Coronary artery (tissue), 2 donors: ENCODE measurements around the gene LSM12.
"Not testable (repeated sequence)": the region's sequence is repeated elsewhere in the genome, so short reads cannot be mapped to it uniquely, and the experiment has no call there.

ENCODE experiments used
- DNase-seq: peaks from one replicate; pipeline ENCODE4 v3.0.0-alpha.2; 2017; ENCODE audit warnings: low spot score
- H3K27ac ChIP-seq, 2 donors: fragments of 200-600 bp; sonication (generic); one replicate each; pipeline ENCODE4 v1.5.1; 2016 to 2019
- H3K4me3 ChIP-seq: fragments of 200-600 bp; sonication (generic); 2 replicates; pipeline ENCODE4 v1.5.1; 2016; ENCODE audit warnings: mild to moderate bottlenecking, moderate library complexity
- TF ChIP-seq, protein P1 (sequence below): fragments of 200-600 bp; sonication (generic); IDR thresholded peaks from one replicate; pipeline ENCODE4 v1.5.1; 2019; ENCODE audit warnings: antibody characterized with exemption

The LSM12 gene

GRCh38 chr17:44105941-44106340 lies 39.5 kb upstream of the LSM12 start:
- no peak for DNase-seq
- TF ChIP-seq, protein P1, sequence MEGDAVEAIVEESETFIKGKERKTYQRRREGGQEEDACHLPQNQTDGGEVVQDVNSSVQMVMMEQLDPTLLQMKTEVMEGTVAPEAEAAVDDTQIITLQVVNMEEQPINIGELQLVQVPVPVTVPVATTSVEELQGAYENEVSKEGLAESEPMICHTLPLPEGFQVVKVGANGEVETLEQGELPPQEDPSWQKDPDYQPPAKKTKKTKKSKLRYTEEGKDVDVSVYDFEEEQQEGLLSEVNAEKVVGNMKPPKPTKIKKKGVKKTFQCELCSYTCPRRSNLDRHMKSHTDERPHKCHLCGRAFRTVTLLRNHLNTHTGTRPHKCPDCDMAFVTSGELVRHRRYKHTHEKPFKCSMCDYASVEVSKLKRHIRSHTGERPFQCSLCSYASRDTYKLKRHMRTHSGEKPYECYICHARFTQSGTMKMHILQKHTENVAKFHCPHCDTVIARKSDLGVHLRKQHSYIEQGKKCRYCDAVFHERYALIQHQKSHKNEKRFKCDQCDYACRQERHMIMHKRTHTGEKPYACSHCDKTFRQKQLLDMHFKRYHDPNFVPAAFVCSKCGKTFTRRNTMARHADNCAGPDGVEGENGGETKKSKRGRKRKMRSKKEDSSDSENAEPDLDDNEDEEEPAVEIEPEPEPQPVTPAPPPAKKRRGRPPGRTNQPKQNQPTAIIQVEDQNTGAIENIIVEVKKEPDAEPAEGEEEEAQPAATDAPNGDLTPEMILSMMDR: no peak
- Histone ChIP-seq H3K4me3 (no peak overlapping the region), H3K27ac (peak overlapping the region; percentile 36 to 80)

DNA sequence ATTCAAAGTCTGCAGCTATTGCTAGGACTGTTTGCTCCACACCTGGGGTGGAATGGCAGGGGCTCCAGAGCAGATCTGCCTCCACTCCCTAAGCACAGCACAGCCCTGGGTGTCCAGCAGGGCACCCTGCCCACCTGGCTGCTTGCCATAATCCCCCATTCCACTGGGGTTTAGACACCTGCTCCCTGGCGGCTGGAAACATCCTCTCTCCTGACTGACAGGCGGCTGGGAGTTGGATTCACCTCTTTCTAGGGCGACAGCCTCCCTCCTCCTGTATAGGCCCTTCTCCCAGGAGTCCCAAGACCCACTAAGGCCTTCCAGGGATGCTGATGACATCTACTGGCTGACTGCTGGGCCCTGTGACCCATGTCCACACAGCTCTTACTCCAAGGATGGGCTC lies 39.0 kb upstream of the LSM12 start:
- TF ChIP-seq, protein P1: no peak
- DNase-seq: no peak
- no peak overlapping the region for H3K4me3 ChIP-seq
- H3K27ac ChIP-seq: peak overlapping the region; percentile 36 to 80

- no peak for DNase-seq
- H3K27ac ChIP-seq: peak overlapping the region in 1 of 2 donors; percentile 53
Measured at GRCh38 chr17:44102849-44103622, 36.6 kb upstream of the LSM12 start.

DNA sequence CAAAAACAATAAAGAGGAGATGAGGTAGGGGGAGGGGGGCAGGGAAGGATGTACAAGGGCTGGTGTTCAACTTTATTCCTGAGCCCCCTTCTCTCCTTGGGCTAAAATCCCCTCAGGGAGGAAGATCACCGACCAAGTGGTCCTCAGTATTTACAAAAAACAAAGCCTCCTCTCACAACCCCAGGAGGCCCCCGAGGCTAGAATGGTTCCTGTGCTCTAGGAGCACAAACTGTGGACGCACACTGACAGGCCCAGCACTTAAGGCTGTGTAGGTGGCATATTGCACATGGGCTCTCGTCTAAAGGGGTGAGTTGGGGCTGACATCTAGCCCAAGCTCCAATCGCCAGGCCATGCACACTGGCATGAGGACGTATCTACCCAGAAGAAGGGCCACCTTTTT lies 35.4 kb upstream of the LSM12 start:
- not testable (repeated sequence) for DNase-seq, H3K4me3 ChIP-seq, H3K27ac ChIP-seq

More at GRCh38 chr17:44102849-44103622, 36.6 kb upstream of the LSM12 start:
- no peak overlapping the region for H3K4me3 ChIP-seq
- TF ChIP-seq, protein P1: no peak

GRCh38 chr17:44097110-44097958 lies 30.9 kb upstream of the LSM12 start:
- no peak for DNase-seq
- Histone ChIP-seq H3K27ac (peak overlapping the region; percentile 76 to 92), H3K4me3 (no peak overlapping the region)
- TF ChIP-seq, protein P1: no peak

GRCh38 chr17:44095647-44096496 lies 29.4 kb upstream of the LSM12 start:
- DNase-seq: no peak
- H3K27ac ChIP-seq: peak overlapping the region; percentile 76 to 92
- peak overlapping the region; percentile 62 for H3K4me3 ChIP-seq
- TF ChIP-seq, protein P1: no peak

DNA sequence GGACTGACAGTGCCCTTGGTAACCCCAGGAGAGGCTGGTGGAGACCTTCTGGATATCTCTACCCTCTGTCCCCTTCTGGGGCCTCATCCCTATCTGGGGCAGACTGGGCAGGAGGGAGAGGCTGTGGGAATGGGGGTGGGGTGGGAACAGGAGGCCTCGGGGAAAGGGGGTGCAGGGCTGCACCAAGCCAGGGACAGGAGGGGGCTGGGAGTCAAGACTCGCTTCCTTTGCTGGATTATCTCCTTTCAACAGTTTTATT lies 28.8 kb upstream of the LSM12 start:
- Histone ChIP-seq H3K27ac (peak overlapping the region; percentile 76 to 92), H3K4me3 (peak overlapping the region; percentile 62)
- no peak for DNase-seq
- TF ChIP-seq, protein P1: no peak
